Measurements from ENCODE around the gene VPS13D. TPM values are rescaled to one million over a fixed set of nuclear protein-coding genes. Genes with fewer than 3 reads are reported as not detected.

Gene VPS13D
- total RNA-seq, 1 experiment from 2014 or later: 36.5 TPM

- peaks cover 21% of the 10 kb centered on the region for H3K36me3 Mint-ChIP-seq (ENCODE audit: insufficient read depth, unreplicated experiment)
- no peaks in the 10 kb centered on the region for H3K9me3 Mint-ChIP-seq (ENCODE audit: unreplicated experiment)
- H3K27ac Mint-ChIP-seq (ENCODE audit: low read depth, unreplicated experiment): no peak overlapping the region
- DNase-seq (ENCODE audit: unreplicated experiment): no peak
- no peak overlapping the region for H3K4me3 Mint-ChIP-seq (ENCODE audit: unreplicated experiment)
- intact Hi-C loops (cut with micrococcal nuclease): no loop called here
- TF ChIP-seq CTCF (IDR thresholded peaks at IDR 0.05; ENCODE audit: unreplicated experiment): no peak
- H3K4me1 Mint-ChIP-seq (ENCODE audit: insufficient read depth, unreplicated experiment): peaks cover 6% of the 10 kb centered on the region
- BruUV-seq (replicated peaks): no TSS peak
- ChIA-PET POLR2A (no interaction called here), CTCF (no interaction called here)
- H3K27me3 Mint-ChIP-seq (ENCODE audit: insufficient read depth, unreplicated experiment): no peaks in the 10 kb centered on the region
Measured at GRCh38 chr1:12486059-12486341, 256.2 kb downstream of the VPS13D start.

GRCh38 chr1:12486401-12487005 lies 256.7 kb downstream of the VPS13D start:
- Mint-ChIP-seq H3K36me3 (ENCODE audit: insufficient read depth, unreplicated experiment) (peaks cover 21% of the 10 kb centered on the region), H3K27me3 (ENCODE audit: insufficient read depth, unreplicated experiment) (no peaks in the 10 kb centered on the region), H3K4me3 (ENCODE audit: unreplicated experiment) (no peak overlapping the region), H3K27ac (ENCODE audit: low read depth, unreplicated experiment) (no peak overlapping the region), H3K9me3 (ENCODE audit: unreplicated experiment) (no peaks in the 10 kb centered on the region), H3K4me1 (ENCODE audit: insufficient read depth, unreplicated experiment) (peaks cover under 1% of the 10 kb centered on the region)
- intact Hi-C loops (cut with micrococcal nuclease): no loop called here
- POLR2A ChIA-PET: no interaction called here
- no peak for DNase-seq (ENCODE audit: unreplicated experiment)
- CTCF ChIA-PET: no interaction called here
- no peak for TF ChIP-seq CTCF (IDR thresholded peaks at IDR 0.05; ENCODE audit: unreplicated experiment)
- no TSS peak for BruUV-seq (replicated peaks)

DNA sequence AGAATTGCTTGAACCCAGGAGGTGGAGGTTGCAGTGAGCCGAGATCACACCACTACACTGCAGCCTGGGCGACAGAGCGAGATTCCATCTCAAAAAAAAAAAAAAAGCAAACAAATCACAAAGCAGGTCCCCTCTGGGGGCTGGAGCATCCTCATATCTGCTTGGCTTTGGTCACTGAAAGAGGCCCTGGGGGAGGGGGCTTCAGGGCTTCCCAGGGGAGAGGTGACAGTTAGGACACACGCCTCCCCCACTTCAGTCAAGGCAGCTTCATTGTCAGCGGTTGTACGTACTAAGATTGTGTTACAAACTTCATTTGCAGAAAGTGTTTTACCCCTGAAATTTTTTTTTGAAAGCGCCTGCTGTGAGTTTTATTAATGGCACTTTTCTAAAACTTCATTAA lies 257.7 kb downstream of the VPS13D start:
- ChIA-PET POLR2A (no interaction called here), CTCF (no interaction called here)
- intact Hi-C loops (cut with micrococcal nuclease): no loop called here
- H3K4me1 Mint-ChIP-seq (ENCODE audit: insufficient read depth, unreplicated experiment): no peaks in the 10 kb centered on the region
- DNase-seq (ENCODE audit: unreplicated experiment): no peak
- no TSS peak for BruUV-seq (replicated peaks)
- no peak for TF ChIP-seq CTCF (IDR thresholded peaks at IDR 0.05; ENCODE audit: unreplicated experiment)
- no peaks in the 10 kb centered on the region for H3K9me3 Mint-ChIP-seq (ENCODE audit: unreplicated experiment)
- H3K27ac Mint-ChIP-seq (ENCODE audit: low read depth, unreplicated experiment): no peak overlapping the region
- peaks cover 21% of the 10 kb centered on the region for H3K36me3 Mint-ChIP-seq (ENCODE audit: insufficient read depth, unreplicated experiment)
- H3K27me3 Mint-ChIP-seq (ENCODE audit: insufficient read depth, unreplicated experiment): no peaks in the 10 kb centered on the region
- H3K4me3 Mint-ChIP-seq (ENCODE audit: unreplicated experiment): no peak overlapping the region

- Mint-ChIP-seq H3K4me1 (ENCODE audit: insufficient read depth, unreplicated experiment) (no peaks in the 10 kb centered on the region), H3K27ac (ENCODE audit: low read depth, unreplicated experiment) (no peak overlapping the region), H3K4me3 (ENCODE audit: unreplicated experiment) (no peak overlapping the region), H3K36me3 (ENCODE audit: insufficient read depth, unreplicated experiment) (peaks cover 19% of the 10 kb centered on the region), H3K9me3 (ENCODE audit: unreplicated experiment) (no peaks in the 10 kb centered on the region), H3K27me3 (ENCODE audit: insufficient read depth, unreplicated experiment) (no peaks in the 10 kb centered on the region)
- no peak for TF ChIP-seq CTCF (IDR thresholded peaks at IDR 0.05; ENCODE audit: unreplicated experiment)
- no TSS peak for BruUV-seq (replicated peaks)
- intact Hi-C loops (cut with micrococcal nuclease): no loop called here
- CTCF ChIA-PET: interaction anchor here (0.6 to 0.8 kb wide), 4 partner anchors 11 to 131 kb away, joined by 3 to 7 read pairs (median 4); no protein-coding TSS in a partner anchor
- POLR2A ChIA-PET: no interaction called here
- DNase-seq (ENCODE audit: unreplicated experiment): peak; percentile 19
Measured at GRCh38 chr1:12488666-12489354, 259.0 kb downstream of the VPS13D start.

All from MCF 10A (cell line).